Measurements from ENCODE around the gene PLAAT5. TPM values are rescaled to one million over a fixed set of nuclear protein-coding genes. Genes with fewer than 3 reads are reported as not detected.

Gene PLAAT5
- total and polyA plus RNA-seq, 2 donors from 2014 or later, result 0.72 to 7.6 TPM

DNA sequence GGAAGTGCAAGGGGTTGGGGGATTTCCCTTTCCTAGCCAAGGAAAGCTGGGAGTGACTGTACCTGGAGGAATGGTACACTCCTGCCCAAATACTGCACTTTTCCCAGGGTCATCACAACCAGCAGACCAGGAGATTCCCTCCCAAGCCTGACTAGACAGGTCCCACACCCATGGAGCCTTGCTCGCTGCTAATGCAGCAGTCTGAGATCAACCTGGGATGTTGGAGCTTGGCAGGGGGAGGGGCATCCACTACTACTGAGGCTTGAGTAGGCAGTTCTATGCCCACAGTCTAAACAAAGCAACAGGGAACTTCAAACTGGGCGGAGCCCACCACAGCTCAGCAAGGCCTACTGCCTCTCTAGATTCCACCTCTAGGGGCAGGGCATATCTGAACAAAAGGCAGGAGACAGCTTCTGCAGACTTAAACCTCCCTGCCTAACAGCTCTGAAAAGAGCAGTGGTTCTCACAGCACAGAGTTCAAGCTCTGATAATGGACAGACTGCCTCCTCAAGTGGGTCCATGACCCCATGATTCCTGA, 62.9 kb downstream of the PLAAT5 start:
- Histone ChIP-seq H3K36me3 (ENCODE audit: control insufficient read depth in 2 of 3, insufficient read depth in 3 of 3, low read length in 3 of 3) (no peaks in the 10 kb centered on the region), H3K4me3 (ENCODE audit: low read length in 3 of 3) (no peak overlapping the region), H3K4me1 (ENCODE audit: control insufficient read depth in 2 of 3, insufficient read depth in 2 of 3, low read depth in 1 of 3, low read length in 3 of 3) (no peaks in the 10 kb centered on the region), H3K9me3 (ENCODE audit: control insufficient read depth in 2 of 3, insufficient read depth in 1 of 3, low read length in 3 of 3) (peaks cover 0 to 3% (median 0%) of the 10 kb centered on the region in 3 donors), H3K27ac (ENCODE audit: low read depth in 2 of 2, low read length in 2 of 2) (no peak overlapping the region), H3K9ac (ENCODE audit: low read length in 3 of 3) (no peak overlapping the region), H3K27me3 (ENCODE audit: control insufficient read depth, insufficient read depth, low read length) (no peaks in the 10 kb centered on the region)
- intact Hi-C loops (cut with DNase I), result no loop called here
- FAIRE-seq (no peak), DNase-seq (no peak)
- TF ChIP-seq, protein P1, sequence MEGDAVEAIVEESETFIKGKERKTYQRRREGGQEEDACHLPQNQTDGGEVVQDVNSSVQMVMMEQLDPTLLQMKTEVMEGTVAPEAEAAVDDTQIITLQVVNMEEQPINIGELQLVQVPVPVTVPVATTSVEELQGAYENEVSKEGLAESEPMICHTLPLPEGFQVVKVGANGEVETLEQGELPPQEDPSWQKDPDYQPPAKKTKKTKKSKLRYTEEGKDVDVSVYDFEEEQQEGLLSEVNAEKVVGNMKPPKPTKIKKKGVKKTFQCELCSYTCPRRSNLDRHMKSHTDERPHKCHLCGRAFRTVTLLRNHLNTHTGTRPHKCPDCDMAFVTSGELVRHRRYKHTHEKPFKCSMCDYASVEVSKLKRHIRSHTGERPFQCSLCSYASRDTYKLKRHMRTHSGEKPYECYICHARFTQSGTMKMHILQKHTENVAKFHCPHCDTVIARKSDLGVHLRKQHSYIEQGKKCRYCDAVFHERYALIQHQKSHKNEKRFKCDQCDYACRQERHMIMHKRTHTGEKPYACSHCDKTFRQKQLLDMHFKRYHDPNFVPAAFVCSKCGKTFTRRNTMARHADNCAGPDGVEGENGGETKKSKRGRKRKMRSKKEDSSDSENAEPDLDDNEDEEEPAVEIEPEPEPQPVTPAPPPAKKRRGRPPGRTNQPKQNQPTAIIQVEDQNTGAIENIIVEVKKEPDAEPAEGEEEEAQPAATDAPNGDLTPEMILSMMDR (IDR thresholded peaks at IDR 0.05; ENCODE audit: borderline replicate concordance, extremely low read depth, insufficient read depth), result no peak

DNA sequence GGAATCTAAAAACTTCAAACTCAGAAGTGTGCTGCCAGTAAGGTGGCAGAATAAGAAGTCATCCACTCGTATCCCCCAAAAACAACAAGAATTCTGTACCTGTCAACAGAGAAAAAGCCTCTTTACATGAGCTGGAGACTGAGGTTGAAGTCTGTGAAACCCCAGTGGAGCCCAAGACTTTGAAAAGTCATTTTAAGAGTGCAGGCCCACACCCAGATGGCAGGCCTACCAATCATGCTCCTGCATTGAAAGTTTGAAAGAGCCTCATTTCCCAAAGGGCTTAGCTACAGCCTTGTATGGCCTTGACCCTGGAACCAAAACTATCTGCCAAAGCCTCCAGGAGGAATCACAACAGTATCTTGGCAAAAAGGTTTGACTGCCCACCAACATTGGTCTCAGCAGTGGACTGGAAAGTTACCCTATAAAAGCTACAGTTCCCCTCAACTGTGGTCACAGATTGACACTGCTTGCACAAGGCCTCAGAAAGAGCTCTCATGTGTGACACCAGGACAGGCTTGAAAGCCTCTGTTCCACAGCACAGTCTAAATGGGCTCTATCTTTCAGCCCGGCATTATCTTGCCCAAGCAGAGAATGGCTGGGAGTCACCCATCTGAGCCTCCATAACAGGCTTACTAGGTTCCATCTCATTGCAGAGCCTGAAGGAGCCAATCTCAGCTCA, 73.7 kb downstream of the PLAAT5 start:
- intact Hi-C loops (cut with DNase I), result no loop called here
- TF ChIP-seq, protein P1 (IDR thresholded peaks at IDR 0.05; ENCODE audit: borderline replicate concordance, extremely low read depth, insufficient read depth), result no peak
- H3K4me1 ChIP-seq (ENCODE audit: control insufficient read depth in 2 of 3, insufficient read depth in 2 of 3, low read depth in 1 of 3, low read length in 3 of 3), result no peaks in the 10 kb centered on the region
- H3K36me3 ChIP-seq (ENCODE audit: control insufficient read depth in 2 of 3, insufficient read depth in 3 of 3, low read length in 3 of 3), result no peaks in the 10 kb centered on the region
- FAIRE-seq, result no peak
- no peak overlapping the region for H3K4me3 ChIP-seq (ENCODE audit: low read length in 3 of 3)
- H3K27ac ChIP-seq (ENCODE audit: low read depth in 2 of 2, low read length in 2 of 2), result no peak overlapping the region
- no peaks in the 10 kb centered on the region for H3K9me3 ChIP-seq (ENCODE audit: control insufficient read depth in 2 of 3, insufficient read depth in 1 of 3, low read length in 3 of 3)
- H3K9ac ChIP-seq (ENCODE audit: low read length in 3 of 3), result no peak overlapping the region
- DNase-seq, result no peak
- H3K27me3 ChIP-seq (ENCODE audit: control insufficient read depth, insufficient read depth, low read length), result no peaks in the 10 kb centered on the region

Other genes with a start within 250 kb of the PLAAT5 start
- gene SLC22A25, start 247.6 kb downstream of the PLAAT5 start, total RNA-seq, result not detected
- gene SLC22A25, start 247.6 kb downstream of the PLAAT5 start, polyA plus RNA-seq (ENCODE audit: insufficient read depth, low read depth, low replicate concordance), result not detected
- gene SLC22A9, start 121.4 kb downstream of the PLAAT5 start, total RNA-seq, result not detected
- not detected for gene SLC22A9, start 121.4 kb downstream of the PLAAT5 start, polyA plus RNA-seq (ENCODE audit: insufficient read depth, low read depth, low replicate concordance)
- gene LGALS12, start 14.9 kb upstream of the PLAAT5 start, total RNA-seq, result 0.44 TPM
- gene LGALS12, start 14.9 kb upstream of the PLAAT5 start, polyA plus RNA-seq (ENCODE audit: insufficient read depth, low read depth, low replicate concordance), result 0.32 TPM
- gene PLAAT4, start 45.6 kb upstream of the PLAAT5 start, total RNA-seq, result 111 TPM
- gene PLAAT4, start 45.6 kb upstream of the PLAAT5 start, polyA plus RNA-seq (ENCODE audit: insufficient read depth, low read depth, low replicate concordance), result 579 TPM
- gene PLAAT2, start 72.2 kb upstream of the PLAAT5 start, total RNA-seq, result 1.3 TPM
- gene PLAAT2, start 72.2 kb upstream of the PLAAT5 start, polyA plus RNA-seq (ENCODE audit: insufficient read depth, low read depth, low replicate concordance), result 49.5 TPM
- 88.2 TPM for gene PLAAT3, start 123.3 kb upstream of the PLAAT5 start, total RNA-seq
- gene PLAAT3, start 123.3 kb upstream of the PLAAT5 start, polyA plus RNA-seq (ENCODE audit: insufficient read depth, low read depth, low replicate concordance), result 262 TPM
- gene ATL3, start 180.2 kb upstream of the PLAAT5 start, total RNA-seq, result 78.3 TPM
- 11.4 TPM for gene ATL3, start 180.2 kb upstream of the PLAAT5 start, polyA plus RNA-seq (ENCODE audit: insufficient read depth, low read depth, low replicate concordance)
- gene RTN3, start 190.3 kb upstream of the PLAAT5 start, total RNA-seq, result 93.1 TPM
- 109 TPM for gene RTN3, start 190.3 kb upstream of the PLAAT5 start, polyA plus RNA-seq (ENCODE audit: insufficient read depth, low read depth, low replicate concordance)

All from kidney (tissue), 14 donors.